Thoracic aorta (tissue), 2 donors: ENCODE measurements around the gene GFRA1. TPM values are rescaled to one million over a fixed set of nuclear protein-coding genes. Genes with fewer than 3 reads are reported as not detected.

Experiments
- ATAC-seq: fragments of 150-250 bp; one replicate; pipeline ENCODE4 v1.8.0; 2017; ENCODE audit warnings: low read depth; ENCODE audit not compliant: insufficient number of reproducible peaks, low FRiP score
- DNase-seq: peaks from one replicate; pipeline ENCODE4 v3.0.0-alpha.2; 2020; ENCODE audit warnings: low spot score
- H3K27ac ChIP-seq, 2 donors: fragments of 200-600 bp; sonication (generic); 1 replicate in 1 of 2; 2 replicates in 1 of 2; pipeline ENCODE4 v1.5.1; 2016; ENCODE audit warnings: mild to moderate bottlenecking in 2 of 2, moderate library complexity in 2 of 2
- H3K27me3 ChIP-seq: fragments of 200-600 bp; sonication (generic); replicated peaks from 2 replicates; pipeline ENCODE4 v1.6.0; 2016; ENCODE audit warnings: mild to moderate bottlenecking; ENCODE audit not compliant: insufficient read depth
- H3K36me3 ChIP-seq: fragments of 200-600 bp; sonication (generic); one replicate; pipeline ENCODE4 v1.5.1; 2016
- H3K4me1 ChIP-seq, 2 donors: fragments of 200-600 bp; sonication (generic); 1 replicate in 1 of 2; 2 replicates in 1 of 2; pipeline versions ENCODE4 v1.5.1 to v1.6.0; 2016; ENCODE audit warnings: low read depth in 2 of 2, mild to moderate bottlenecking in 1 of 2; ENCODE audit not compliant: control insufficient read depth in 1 of 2
- H3K4me3 ChIP-seq: fragments of 200-600 bp; sonication (generic); 2 replicates; pipeline ENCODE4 v1.5.1; 2016; ENCODE audit warnings: mild to moderate bottlenecking
- H3K9me3 ChIP-seq: fragments of 200-600 bp; sonication (generic); 2 replicates; pipeline ENCODE4 v1.5.1; 2016
- total RNA-seq, 2 donors: library from RNA; depleted of rRNA; stranded (reverse); fragments of >200 nt; gene quantifications; one replicate each; pipeline versions ENCODE4 v1.1.0 to v1.2.3, GENCODE V29; 2016
- TF ChIP-seq, protein P1 (sequence below): fragments of 200-600 bp; sonication (generic); IDR thresholded peaks from one replicate; pipeline ENCODE4 v1.5.1; 2019; ENCODE audit warnings: antibody characterized with exemption

The GFRA1 gene
- total RNA-seq, 2 donors from 2014 or later: 5.8 to 9.3 TPM

GRCh38 chr10:116209781-116210180 is 63.2 kb downstream of the GFRA1 start:
- no peak for DNase-seq
- Histone ChIP-seq H3K4me3 (no peak overlapping the region), H3K27me3 (no peaks in the 10 kb centered on the region), H3K36me3 (no peaks in the 10 kb centered on the region), H3K27ac (no peak overlapping the region), H3K9me3 (no peaks in the 10 kb centered on the region), H3K4me1 (peaks cover 0 to 5% of the 10 kb centered on the region in 2 donors)
- ATAC-seq: no peak
- TF ChIP-seq, protein P1, sequence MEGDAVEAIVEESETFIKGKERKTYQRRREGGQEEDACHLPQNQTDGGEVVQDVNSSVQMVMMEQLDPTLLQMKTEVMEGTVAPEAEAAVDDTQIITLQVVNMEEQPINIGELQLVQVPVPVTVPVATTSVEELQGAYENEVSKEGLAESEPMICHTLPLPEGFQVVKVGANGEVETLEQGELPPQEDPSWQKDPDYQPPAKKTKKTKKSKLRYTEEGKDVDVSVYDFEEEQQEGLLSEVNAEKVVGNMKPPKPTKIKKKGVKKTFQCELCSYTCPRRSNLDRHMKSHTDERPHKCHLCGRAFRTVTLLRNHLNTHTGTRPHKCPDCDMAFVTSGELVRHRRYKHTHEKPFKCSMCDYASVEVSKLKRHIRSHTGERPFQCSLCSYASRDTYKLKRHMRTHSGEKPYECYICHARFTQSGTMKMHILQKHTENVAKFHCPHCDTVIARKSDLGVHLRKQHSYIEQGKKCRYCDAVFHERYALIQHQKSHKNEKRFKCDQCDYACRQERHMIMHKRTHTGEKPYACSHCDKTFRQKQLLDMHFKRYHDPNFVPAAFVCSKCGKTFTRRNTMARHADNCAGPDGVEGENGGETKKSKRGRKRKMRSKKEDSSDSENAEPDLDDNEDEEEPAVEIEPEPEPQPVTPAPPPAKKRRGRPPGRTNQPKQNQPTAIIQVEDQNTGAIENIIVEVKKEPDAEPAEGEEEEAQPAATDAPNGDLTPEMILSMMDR: no peak

DNA sequence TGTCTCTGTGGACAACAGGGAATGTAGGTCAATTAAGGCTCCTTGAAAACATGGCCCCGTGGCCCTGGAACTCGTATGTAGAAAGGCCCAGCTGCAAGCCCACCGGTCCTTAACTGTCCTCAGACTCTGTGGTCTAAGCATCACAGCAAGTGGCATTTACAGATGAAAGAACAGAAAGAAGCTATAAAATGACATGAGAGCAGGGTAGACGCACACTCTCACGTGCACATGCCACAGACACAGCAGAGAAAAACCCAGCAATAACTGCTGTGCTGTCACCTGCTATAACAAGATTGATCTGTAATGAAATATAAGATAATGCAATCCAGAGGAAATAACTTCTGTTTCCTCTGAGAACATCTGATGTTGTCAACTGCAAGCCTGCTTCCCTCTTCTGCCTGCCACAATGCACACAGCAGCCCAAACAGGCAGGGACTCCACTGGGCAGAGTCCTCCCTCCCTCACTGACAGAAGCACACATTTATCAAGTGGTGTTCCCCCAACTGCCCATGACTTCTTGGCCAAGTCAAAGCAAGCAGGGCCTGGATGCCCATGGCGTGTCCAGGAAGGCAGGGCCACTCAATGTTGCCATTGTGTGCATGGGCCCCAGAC is 63.9 kb downstream of the GFRA1 start:
- ATAC-seq (no peak), DNase-seq (no peak)
- no peaks in the 10 kb centered on the region for H3K36me3 ChIP-seq
- H3K27ac ChIP-seq: no peak overlapping the region
- peaks cover 0 to 5% of the 10 kb centered on the region in 2 donors for H3K4me1 ChIP-seq
- H3K9me3 ChIP-seq: no peaks in the 10 kb centered on the region
- TF ChIP-seq, protein P1: no peak
- H3K27me3 ChIP-seq: no peaks in the 10 kb centered on the region
- H3K4me3 ChIP-seq: no peak overlapping the region

DNA sequence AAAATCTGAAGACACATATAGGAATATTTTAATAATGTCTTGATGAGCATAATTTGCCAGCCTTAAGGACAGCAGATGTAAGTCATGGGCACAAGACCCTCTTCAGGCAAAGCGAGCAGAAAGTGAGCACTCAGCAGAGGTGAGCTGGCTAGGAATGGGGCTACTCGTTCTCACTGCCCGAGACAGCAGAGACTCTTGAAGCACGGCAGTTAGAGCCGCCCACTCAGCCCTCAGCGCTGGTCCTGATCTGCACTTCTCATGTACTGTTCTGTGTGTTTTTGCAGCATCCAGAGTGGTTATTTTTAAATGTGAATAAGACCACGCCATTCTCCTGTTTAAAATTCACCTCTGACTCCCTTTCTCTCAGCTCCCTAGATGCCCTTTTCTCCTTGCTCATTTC is 65.3 kb downstream of the GFRA1 start:
- ATAC-seq: no peak
- H3K4me1 ChIP-seq: peaks cover 0 to 5% of the 10 kb centered on the region in 2 donors
- H3K9me3 ChIP-seq: no peaks in the 10 kb centered on the region
- TF ChIP-seq, protein P1: no peak
- H3K4me3 ChIP-seq: no peak overlapping the region
- no peak overlapping the region for H3K27ac ChIP-seq
- no peak for DNase-seq
- no peaks in the 10 kb centered on the region for H3K27me3 ChIP-seq
- H3K36me3 ChIP-seq: no peaks in the 10 kb centered on the region

DNA sequence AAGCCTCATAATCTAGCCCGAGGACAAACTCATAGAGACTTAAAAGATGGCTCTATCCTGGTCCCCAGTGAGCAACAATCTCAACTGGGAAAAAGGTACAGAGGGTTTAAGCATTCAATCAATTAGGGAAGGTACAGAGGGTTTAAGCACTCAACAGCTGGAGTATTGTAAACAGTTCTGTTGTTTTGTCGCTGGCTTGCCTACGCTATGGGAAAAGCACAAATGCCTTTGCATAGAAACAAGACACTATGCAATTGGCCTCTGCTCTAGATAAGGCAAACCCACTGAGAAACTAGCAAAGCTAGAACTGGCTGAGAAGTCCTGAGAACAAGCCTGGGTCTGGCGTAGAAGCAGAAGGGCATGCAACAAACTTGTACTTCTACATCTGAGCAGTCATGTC is 69.3 kb downstream of the GFRA1 start:
- H3K4me3 ChIP-seq: no peak overlapping the region
- no peak overlapping the region for H3K27ac ChIP-seq
- H3K27me3 ChIP-seq: no peaks in the 10 kb centered on the region
- no peak for DNase-seq
- H3K9me3 ChIP-seq: no peaks in the 10 kb centered on the region
- H3K4me1 ChIP-seq: no peaks in the 10 kb centered on the region
- TF ChIP-seq, protein P1: no peak
- H3K36me3 ChIP-seq: no peaks in the 10 kb centered on the region
- no peak for ATAC-seq

GRCh38 chr10:116201670-116202430 is 71.2 kb downstream of the GFRA1 start:
- ATAC-seq (no peak), DNase-seq (no peak)
- H3K27ac ChIP-seq: no peak overlapping the region
- H3K4me3 ChIP-seq: no peak overlapping the region
- no peaks in the 10 kb centered on the region for H3K4me1 ChIP-seq
- no peaks in the 10 kb centered on the region for H3K27me3 ChIP-seq
- no peaks in the 10 kb centered on the region for H3K36me3 ChIP-seq
- TF ChIP-seq, protein P1: no peak
- no peaks in the 10 kb centered on the region for H3K9me3 ChIP-seq
